GDM1 (cell line): ENCODE data around the gene SPAG17.

Experiments
- DNase-seq: peaks from one replicate; lab custom pipeline; 2025; lab: John Stamatoyannopoulos, UW

SPAG17 gene

GRCh38 chr1:118160806-118161205, 24.2 kb downstream of the SPAG17 start:
- DNase-seq, result no peak

GRCh38 chr1:118159569-118159968, 25.5 kb downstream of the SPAG17 start:
- no peak for DNase-seq

GRCh38 chr1:118158924-118159323, 26.1 kb downstream of the SPAG17 start:
- DNase-seq, result no peak

GRCh38 chr1:118157506-118157905, 27.5 kb downstream of the SPAG17 start:
- no peak for DNase-seq

GRCh38 chr1:118155106-118155505, 29.9 kb downstream of the SPAG17 start:
- no peak for DNase-seq

- DNase-seq, result no peak
Measured at GRCh38 chr1:118154220-118154619, 30.8 kb downstream of the SPAG17 start.

- DNase-seq, result no peak
Measured at GRCh38 chr1:118151312-118151937, 33.6 kb downstream of the SPAG17 start.

- no peak for DNase-seq
Measured at GRCh38 chr1:118149799-118150198, 35.2 kb downstream of the SPAG17 start.

GRCh38 chr1:118148034-118148433, 37.0 kb downstream of the SPAG17 start:
- DNase-seq, result no peak

- no peak for DNase-seq
Measured at GRCh38 chr1:118147522-118147921, 37.5 kb downstream of the SPAG17 start.

- no peak for DNase-seq
Measured at GRCh38 chr1:118145721-118146120, 39.3 kb downstream of the SPAG17 start.

GRCh38 chr1:118144684-118145083, 40.3 kb downstream of the SPAG17 start:
- no peak for DNase-seq

- no peak for DNase-seq
Measured at GRCh38 chr1:118143831-118144230, 41.2 kb downstream of the SPAG17 start.

GRCh38 chr1:118143121-118143520, 41.9 kb downstream of the SPAG17 start:
- no peak for DNase-seq

- DNase-seq, result no peak
Measured at GRCh38 chr1:118142546-118142945, 42.5 kb downstream of the SPAG17 start.

- no peak for DNase-seq
Measured at GRCh38 chr1:118137900-118138299, 47.1 kb downstream of the SPAG17 start.

GRCh38 chr1:118136187-118136941, 48.7 kb downstream of the SPAG17 start:
- no peak for DNase-seq

- no peak for DNase-seq
Measured at GRCh38 chr1:118132000-118132399, 53.0 kb downstream of the SPAG17 start.

- no peak for DNase-seq
Measured at GRCh38 chr1:118128761-118129160, 56.3 kb downstream of the SPAG17 start.

GRCh38 chr1:118124064-118124463, 61.0 kb downstream of the SPAG17 start:
- no peak for DNase-seq

GRCh38 chr1:118123116-118123839, 61.8 kb downstream of the SPAG17 start:
- no peak for DNase-seq

GRCh38 chr1:118122234-118123004, 62.6 kb downstream of the SPAG17 start:
- DNase-seq, result no peak
